ENCODE results near the gene SH3D19.

The SH3D19 gene

GRCh38 chr4:151242305-151242704 is 83.1 kb downstream of the SH3D19 start:
- TF ChIP-seq, protein P1, sequence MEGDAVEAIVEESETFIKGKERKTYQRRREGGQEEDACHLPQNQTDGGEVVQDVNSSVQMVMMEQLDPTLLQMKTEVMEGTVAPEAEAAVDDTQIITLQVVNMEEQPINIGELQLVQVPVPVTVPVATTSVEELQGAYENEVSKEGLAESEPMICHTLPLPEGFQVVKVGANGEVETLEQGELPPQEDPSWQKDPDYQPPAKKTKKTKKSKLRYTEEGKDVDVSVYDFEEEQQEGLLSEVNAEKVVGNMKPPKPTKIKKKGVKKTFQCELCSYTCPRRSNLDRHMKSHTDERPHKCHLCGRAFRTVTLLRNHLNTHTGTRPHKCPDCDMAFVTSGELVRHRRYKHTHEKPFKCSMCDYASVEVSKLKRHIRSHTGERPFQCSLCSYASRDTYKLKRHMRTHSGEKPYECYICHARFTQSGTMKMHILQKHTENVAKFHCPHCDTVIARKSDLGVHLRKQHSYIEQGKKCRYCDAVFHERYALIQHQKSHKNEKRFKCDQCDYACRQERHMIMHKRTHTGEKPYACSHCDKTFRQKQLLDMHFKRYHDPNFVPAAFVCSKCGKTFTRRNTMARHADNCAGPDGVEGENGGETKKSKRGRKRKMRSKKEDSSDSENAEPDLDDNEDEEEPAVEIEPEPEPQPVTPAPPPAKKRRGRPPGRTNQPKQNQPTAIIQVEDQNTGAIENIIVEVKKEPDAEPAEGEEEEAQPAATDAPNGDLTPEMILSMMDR (IDR thresholded peaks at IDR 0.05) = no peak

- TF ChIP-seq, protein P1 (IDR thresholded peaks at IDR 0.05) = no peak
Measured at GRCh38 chr4:151239608-151240007, 85.8 kb downstream of the SH3D19 start.

DNA sequence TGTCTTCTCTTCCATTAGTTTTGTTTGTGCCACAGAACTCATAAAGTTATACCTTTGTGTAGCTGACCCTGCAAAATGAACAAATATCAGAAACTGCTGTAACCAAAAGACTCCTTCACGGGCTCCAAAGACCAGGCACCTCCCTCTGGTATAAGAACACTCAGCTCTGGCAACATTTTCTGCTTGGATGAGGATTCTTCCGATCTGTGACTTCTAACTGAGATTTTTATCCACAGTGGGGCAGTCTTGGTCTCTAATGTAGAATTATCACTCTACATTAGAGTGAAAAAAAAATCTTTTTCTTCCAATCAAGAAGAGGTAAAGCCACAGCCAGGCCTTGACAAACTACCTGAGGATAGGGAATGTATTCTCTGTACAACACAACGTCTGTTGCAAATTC is 86.9 kb downstream of the SH3D19 start:
- TF ChIP-seq, protein P1 (IDR thresholded peaks at IDR 0.05) = peak; percentile 26

- TF ChIP-seq, protein P1 (IDR thresholded peaks at IDR 0.05) = no peak
Measured at GRCh38 chr4:151236036-151236435, 89.4 kb downstream of the SH3D19 start.

GRCh38 chr4:151233600-151233999 is 91.8 kb downstream of the SH3D19 start:
- TF ChIP-seq, protein P1 (IDR thresholded peaks at IDR 0.05) = no peak

- TF ChIP-seq, protein P1 (IDR thresholded peaks at IDR 0.05) = no peak
Measured at GRCh38 chr4:151231915-151232595, 93.3 kb downstream of the SH3D19 start.

DNA sequence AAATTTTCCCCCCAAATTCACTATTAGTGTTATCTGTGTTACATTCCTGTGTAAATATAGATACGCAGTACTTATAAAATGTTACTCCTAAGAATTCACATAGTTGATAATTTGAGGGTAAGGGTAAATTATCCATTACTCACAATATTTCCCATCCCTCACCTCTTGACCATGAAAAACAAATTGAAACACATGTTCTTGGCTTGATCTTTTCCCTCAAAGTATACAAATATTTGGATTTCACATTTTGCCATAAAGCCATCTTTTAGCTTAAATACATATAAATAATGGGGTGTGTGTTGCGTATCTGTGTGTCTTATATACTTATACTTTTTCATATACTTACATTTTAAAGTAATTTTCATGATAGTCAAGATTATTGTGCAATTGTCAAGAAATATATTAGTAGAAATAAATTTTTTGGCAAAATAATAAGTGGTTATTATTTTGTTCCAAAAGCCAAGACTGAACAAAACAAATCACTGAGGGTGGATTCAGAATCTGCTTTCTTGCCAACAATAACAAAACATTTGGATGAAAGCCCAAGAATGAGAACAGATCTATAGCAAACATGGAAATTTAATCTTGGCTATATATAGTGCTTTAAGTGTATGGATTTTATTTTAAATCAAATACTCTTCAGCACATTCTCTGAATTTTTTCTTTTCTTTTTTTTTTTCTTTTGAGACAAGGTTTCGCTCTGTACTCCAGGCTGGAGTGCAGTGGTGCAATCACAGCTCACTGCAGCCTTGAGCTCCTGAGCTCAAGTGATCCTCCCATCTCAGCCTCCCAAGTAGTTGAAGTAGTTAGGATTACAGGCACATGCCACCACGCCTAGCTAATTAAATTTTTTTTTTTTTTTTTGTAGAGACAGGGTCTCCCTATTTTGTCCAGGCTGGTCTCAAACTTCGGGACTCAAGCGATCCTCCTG is 97.0 kb downstream of the SH3D19 start:
- TF ChIP-seq, protein P1 (IDR thresholded peaks at IDR 0.05) = no peak
